Fibroblast of lung (primary cell): ENCODE data around the gene CACFD1. TPM values are rescaled to one million over a fixed set of nuclear protein-coding genes. Genes with fewer than 3 reads are reported as not detected.

ENCODE experiments used
- DNase-seq, 2 donors: peaks; one replicate each; pipeline versions ENCODE4 v3.0.0 to v3.0.0-alpha.2; 2010; ENCODE audit warnings: low read depth in 2 of 2
- H2AFZ ChIP-seq: 2 replicates; pipeline ENCODE4 v1.5.1; 2012; ENCODE audit warnings: low read length, control low read depth, inconsistent platforms
- H3K27ac ChIP-seq: 2 replicates; pipeline ENCODE4 v1.5.1; 2011; ENCODE audit warnings: low read length, control low read depth; ENCODE audit not compliant: insufficient read depth
- H3K27me3 ChIP-seq: 2 replicates; pipeline ENCODE4 v1.5.1; 2011; ENCODE audit warnings: mild to moderate bottlenecking, low read length; ENCODE audit not compliant: control insufficient read depth, insufficient read depth
- H3K36me3 ChIP-seq: 2 replicates; pipeline ENCODE4 v1.5.1; 2011; ENCODE audit warnings: low read length; ENCODE audit not compliant: control insufficient read depth, insufficient read depth
- H3K4me1 ChIP-seq: 2 replicates; pipeline ENCODE4 v1.5.1; 2011; ENCODE audit warnings: low read length; ENCODE audit not compliant: control insufficient read depth, insufficient read depth; ENCODE audit errors: extremely low read depth
- H3K4me2 ChIP-seq: 2 replicates; pipeline ENCODE4 v1.5.1; 2011; ENCODE audit warnings: low read length, control low read depth; ENCODE audit not compliant: insufficient read depth; ENCODE audit errors: extremely low read depth
- H3K4me3 ChIP-seq, 4 experiments: fragments of 200-600 bp in 1 of 4; sonication (generic) in 1 of 4; replicated peaks in 1 of 4; 2 replicates each; pipeline ENCODE4 v1.5.1; 2011 to 2016; ENCODE audit warnings: low read length in 4 of 4, low read depth in 3 of 4, mild to moderate bottlenecking in 3 of 4, control low read depth in 2 of 4, inconsistent platforms in 1 of 4, mixed read lengths in 1 of 4; ENCODE audit not compliant: insufficient read depth in 1 of 4; ENCODE audit errors: control extremely low read depth in 1 of 4
- H3K79me2 ChIP-seq: 2 replicates; pipeline ENCODE4 v1.5.1; 2012; ENCODE audit warnings: mild to moderate bottlenecking, low read length, inconsistent platforms; ENCODE audit not compliant: control insufficient read depth, insufficient read depth
- H3K9ac ChIP-seq: 2 replicates; pipeline ENCODE4 v1.5.1; 2011; ENCODE audit warnings: mild to moderate bottlenecking, low read length, control low read depth; ENCODE audit not compliant: insufficient read depth
- H3K9me3 ChIP-seq: 2 replicates; pipeline ENCODE4 v1.5.1; 2012; ENCODE audit warnings: low read depth, low read length; ENCODE audit not compliant: control insufficient read depth, insufficient read depth
- H4K20me1 ChIP-seq: 2 replicates; pipeline ENCODE4 v1.5.1; 2011; ENCODE audit warnings: low read length; ENCODE audit not compliant: control insufficient read depth, insufficient read depth; ENCODE audit errors: extremely low read depth
- CTCF ChIP-seq, 2 donors: IDR thresholded peaks in 1 of 2; conservative IDR thresholded peaks in 1 of 2; 1 replicate in 1 of 2; 2 replicates in 1 of 2; pipeline ENCODE4 v1.5.1; 2011 to 2012; ENCODE audit warnings: low read length in 2 of 2, control low read depth in 1 of 2, inconsistent platforms in 1 of 2, low read depth in 1 of 2, mild to moderate bottlenecking in 1 of 2
- EZH2 ChIP-seq: IDR thresholded peaks from 2 replicates; pipeline ENCODE4 v1.5.1; 2012; ENCODE audit warnings: low read length, control low read depth, mild to moderate bottlenecking; ENCODE audit errors: missing control alignments
- polyA plus RNA-seq, 2 donors: library from polyadenylated mRNA; depleted of rRNA in 1 of 2; stranded (reverse) in 1 of 2; unstranded in 1 of 2; fragments of >200 nt; gene quantifications; 2 replicates each; pipeline ENCODE4 v1.2.1, GENCODE V29; 2011 to 2012; ENCODE audit warnings: missing spikeins in 1 of 2
- total RNA-seq: library from RNA; depleted of rRNA; stranded (reverse); fragments of >200 nt; gene quantifications from 2 replicates; pipeline ENCODE4 v1.2.1, GENCODE V29; 2014

Gene CACFD1
- total and polyA plus RNA-seq, 2 donors (not counting 1 experiment from before 2014, with no cell fraction given) = 4.7 to 9.1 TPM

DNA sequence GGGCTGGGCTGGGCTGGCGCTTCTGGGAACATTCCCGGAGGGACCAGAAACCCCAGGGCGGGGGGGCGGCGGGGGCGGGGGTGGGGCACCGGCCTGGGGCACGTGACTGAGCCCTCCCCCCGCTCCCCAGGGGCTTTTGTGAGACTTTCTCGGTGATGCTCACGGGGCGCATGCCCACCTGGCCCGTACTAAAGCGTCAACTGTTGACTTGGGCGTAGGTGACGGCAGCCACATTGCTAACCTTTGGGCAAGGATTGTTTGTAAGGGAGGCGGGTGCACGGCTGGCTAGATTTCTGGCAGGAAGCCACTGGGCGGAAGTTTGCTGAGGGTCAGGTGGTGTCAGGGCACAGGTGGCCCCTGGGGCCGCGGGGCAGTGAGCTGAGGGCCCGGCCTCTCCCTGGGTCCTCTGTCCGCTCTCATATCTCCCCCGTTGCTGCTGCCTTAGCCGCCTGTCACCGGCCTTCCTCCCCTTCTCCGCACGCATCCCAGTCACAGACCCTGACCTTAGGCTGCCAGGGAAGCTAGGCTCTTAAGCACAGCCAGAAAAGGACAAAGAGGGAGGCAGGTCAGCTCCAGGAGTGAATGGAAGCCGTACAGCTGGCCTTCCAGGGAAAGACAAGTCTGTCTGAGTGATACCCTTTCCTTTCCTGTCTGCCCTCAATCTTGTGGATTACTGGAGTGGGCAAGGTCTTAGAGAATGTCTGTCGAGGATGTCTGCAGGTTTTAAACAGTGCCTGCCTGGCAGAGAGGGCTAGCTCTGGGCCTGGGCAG lies 812 bp downstream of the CACFD1 start:
- Histone ChIP-seq H3K79me2 (no peaks in the 10 kb centered on the region), H3K4me3 (peak overlapping the region; percentile 65 to 85 (median 75)), H2AFZ (no peak overlapping the region), H3K27me3 (no peaks in the 10 kb centered on the region), H3K36me3 (no peaks in the 10 kb centered on the region), H4K20me1 (no peaks in the 10 kb centered on the region), H3K4me2 (peak overlapping the region; percentile 85), H3K9ac (peak overlapping the region; percentile 95), H3K4me1 (peaks cover 5% of the 10 kb centered on the region), H3K9me3 (no peaks in the 10 kb centered on the region), H3K27ac (no peak overlapping the region)
- DNase-seq = peak; percentile 10 to 20
- TF ChIP-seq EZH2 (no peak), CTCF (conservative IDR thresholded peaks at IDR 0.05 in 1 of 2, IDR thresholded peaks at IDR 0.05 in 1 of 2; ENCODE audit: low read depth in 1 of 2, low read length in 2 of 2) (no peak)

- TF ChIP-seq EZH2 (no peak), CTCF (conservative IDR thresholded peaks at IDR 0.05 in 1 of 2, IDR thresholded peaks at IDR 0.05 in 1 of 2; ENCODE audit: low read depth in 1 of 2, low read length in 2 of 2) (no peak)
- Histone ChIP-seq H3K79me2 (no peaks in the 10 kb centered on the region), H3K4me1 (peaks cover 5% of the 10 kb centered on the region), H2AFZ (no peak overlapping the region), H3K27ac (no peak overlapping the region), H3K4me2 (no peak overlapping the region), H3K9me3 (no peaks in the 10 kb centered on the region), H3K9ac (no peak overlapping the region), H3K4me3 (no peak overlapping the region), H3K36me3 (no peaks in the 10 kb centered on the region), H4K20me1 (no peaks in the 10 kb centered on the region), H3K27me3 (no peaks in the 10 kb centered on the region)
- DNase-seq = no peak
Observed at GRCh38 chr9:133461975-133462374, 2.2 kb downstream of the CACFD1 start.

DNA sequence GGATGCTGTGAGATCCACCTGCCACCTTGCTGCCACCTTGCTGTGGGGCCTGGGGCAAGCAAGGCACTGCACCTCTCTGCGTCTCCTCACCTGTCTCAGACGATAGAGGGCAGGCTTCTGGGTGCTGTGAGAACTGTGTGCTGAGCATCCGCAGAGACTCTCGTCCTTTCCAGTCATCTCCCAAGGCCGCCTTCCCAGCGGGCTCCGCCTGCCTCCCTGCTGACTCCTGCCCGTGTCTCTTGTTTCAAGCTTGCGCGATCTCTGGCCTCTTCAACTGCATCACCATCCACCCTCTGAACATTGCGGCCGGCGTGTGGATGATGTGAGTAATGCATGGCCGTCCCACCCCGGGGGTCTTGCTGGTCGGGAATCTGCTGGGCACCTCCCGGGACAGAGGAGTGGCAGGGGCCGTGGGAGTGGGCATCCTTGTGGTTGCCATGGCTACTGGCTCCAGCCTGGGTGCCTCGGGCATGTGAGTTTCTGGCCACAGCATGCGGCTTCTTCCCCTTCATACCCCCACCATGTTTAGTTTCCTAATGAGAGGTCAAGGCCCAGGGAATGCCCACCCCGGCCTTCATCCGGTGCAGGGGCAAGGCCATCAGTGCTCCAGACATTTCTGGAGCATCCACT lies 3.6 kb downstream of the CACFD1 start:
- H4K20me1 ChIP-seq = no peaks in the 10 kb centered on the region
- H3K4me2 ChIP-seq = no peak overlapping the region
- no peak overlapping the region for H2AFZ ChIP-seq
- H3K4me1 ChIP-seq = peaks cover 5% of the 10 kb centered on the region
- H3K27me3 ChIP-seq = no peaks in the 10 kb centered on the region
- no peak overlapping the region for H3K4me3 ChIP-seq
- TF ChIP-seq CTCF (conservative IDR thresholded peaks at IDR 0.05 in 1 of 2, IDR thresholded peaks at IDR 0.05 in 1 of 2; ENCODE audit: low read depth in 1 of 2, low read length in 2 of 2) (no peak), EZH2 (no peak)
- H3K36me3 ChIP-seq = no peaks in the 10 kb centered on the region
- no peak overlapping the region for H3K9ac ChIP-seq
- DNase-seq = no peak
- H3K79me2 ChIP-seq = no peaks in the 10 kb centered on the region
- no peak overlapping the region for H3K27ac ChIP-seq
- no peaks in the 10 kb centered on the region for H3K9me3 ChIP-seq
